GM12873 (cell line): ENCODE measurements around the gene MID1IP1.

Experiments
- TF ChIP-seq, protein P1 (sequence below): IDR thresholded peaks from 2 replicates; pipeline ENCODE4 v1.5.1; 2012; ENCODE audit warnings: low read depth, mild to moderate bottlenecking, moderate library complexity, low read length, control low read depth; ENCODE audit not compliant: insufficient read depth; ENCODE audit errors: missing control alignments

MID1IP1 gene

DNA sequence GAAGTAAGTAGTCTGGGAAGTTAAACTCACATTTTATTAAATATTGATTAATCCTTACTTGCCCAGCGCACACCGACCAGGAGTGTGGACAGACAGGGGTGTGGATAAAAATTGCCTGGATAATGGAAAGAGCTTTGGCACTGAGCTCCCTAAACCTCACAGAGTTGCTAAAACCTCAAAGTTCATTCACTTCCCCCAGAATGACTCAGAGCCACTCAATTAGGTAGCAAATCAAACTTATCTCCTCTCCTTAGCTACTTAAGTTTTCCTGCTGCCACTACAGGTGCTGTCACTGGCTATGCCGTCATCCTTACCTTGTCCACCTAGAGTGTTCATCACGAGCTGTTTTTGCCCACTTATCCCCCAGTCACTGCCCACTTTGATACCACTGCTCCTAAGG lies 27.0 kb upstream of the MID1IP1 start:
- TF ChIP-seq, protein P1, sequence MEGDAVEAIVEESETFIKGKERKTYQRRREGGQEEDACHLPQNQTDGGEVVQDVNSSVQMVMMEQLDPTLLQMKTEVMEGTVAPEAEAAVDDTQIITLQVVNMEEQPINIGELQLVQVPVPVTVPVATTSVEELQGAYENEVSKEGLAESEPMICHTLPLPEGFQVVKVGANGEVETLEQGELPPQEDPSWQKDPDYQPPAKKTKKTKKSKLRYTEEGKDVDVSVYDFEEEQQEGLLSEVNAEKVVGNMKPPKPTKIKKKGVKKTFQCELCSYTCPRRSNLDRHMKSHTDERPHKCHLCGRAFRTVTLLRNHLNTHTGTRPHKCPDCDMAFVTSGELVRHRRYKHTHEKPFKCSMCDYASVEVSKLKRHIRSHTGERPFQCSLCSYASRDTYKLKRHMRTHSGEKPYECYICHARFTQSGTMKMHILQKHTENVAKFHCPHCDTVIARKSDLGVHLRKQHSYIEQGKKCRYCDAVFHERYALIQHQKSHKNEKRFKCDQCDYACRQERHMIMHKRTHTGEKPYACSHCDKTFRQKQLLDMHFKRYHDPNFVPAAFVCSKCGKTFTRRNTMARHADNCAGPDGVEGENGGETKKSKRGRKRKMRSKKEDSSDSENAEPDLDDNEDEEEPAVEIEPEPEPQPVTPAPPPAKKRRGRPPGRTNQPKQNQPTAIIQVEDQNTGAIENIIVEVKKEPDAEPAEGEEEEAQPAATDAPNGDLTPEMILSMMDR = no peak

DNA sequence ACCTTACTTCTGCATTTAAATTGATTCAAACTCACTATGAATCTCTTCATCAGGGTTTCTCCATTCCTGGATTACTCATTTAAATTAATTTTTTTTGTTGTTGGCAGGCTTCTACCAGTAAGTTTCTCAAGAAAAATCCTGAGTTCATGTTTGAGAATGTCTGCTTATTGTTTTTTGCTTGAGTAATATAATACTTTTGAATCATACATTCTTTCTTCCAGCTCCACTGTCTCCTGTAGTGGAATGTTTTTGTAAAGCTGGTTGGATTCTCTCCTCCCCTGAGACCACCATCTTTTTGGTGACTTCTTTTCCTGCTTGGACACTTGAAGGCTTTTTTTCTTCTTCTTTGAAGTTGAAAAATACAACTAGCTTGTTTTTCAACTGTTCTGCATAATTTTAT lies 4.3 kb upstream of the MID1IP1 start:
- TF ChIP-seq, protein P1 = no peak

DNA sequence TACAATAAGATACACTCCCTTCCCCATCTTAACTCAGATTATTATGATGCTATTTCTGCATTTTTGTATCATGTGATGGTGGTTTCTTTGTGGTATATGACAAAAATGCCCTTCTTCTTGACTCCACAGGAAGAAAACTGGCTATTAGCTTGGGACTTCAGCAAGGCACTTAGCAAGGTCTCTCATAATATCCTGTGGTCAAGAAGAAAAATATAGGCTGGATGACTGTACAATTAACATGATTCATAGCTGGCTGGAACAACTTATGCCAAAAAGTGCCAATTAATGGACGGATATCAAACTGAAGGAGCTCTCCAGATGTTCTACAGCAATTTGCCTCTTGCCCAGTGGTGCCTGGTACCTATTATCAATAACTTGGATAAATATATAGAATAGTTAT lies 2.3 kb upstream of the MID1IP1 start:
- TF ChIP-seq, protein P1 = no peak

DNA sequence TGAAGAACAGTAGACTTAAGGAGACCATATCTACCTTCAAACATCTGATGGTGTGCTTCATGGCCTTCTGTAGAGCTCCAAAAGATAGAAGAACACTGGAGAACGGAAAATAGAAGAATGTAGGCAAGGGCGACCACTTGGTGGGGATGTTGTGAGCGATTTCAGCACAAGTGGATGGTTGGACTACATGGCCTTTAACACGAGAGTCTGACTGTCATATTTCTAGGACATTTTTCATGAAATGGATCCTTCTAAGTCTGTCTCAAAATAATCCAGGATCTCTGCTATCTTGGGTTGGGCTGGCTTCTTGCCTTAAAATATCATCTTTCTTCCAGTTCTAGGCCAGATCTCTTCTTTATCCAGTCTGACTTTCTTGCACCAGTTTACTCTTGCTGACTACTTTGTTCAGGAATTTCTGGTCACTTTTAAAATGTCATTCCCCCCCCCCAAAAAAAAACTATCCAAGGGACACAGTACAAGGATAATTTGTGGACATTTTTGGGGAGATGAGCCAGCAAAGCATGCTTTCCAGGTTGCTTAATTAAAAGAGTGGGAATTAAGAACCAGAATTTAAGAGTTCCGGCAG lies 1.2 kb upstream of the MID1IP1 start:
- TF ChIP-seq, protein P1 = no peak

DNA sequence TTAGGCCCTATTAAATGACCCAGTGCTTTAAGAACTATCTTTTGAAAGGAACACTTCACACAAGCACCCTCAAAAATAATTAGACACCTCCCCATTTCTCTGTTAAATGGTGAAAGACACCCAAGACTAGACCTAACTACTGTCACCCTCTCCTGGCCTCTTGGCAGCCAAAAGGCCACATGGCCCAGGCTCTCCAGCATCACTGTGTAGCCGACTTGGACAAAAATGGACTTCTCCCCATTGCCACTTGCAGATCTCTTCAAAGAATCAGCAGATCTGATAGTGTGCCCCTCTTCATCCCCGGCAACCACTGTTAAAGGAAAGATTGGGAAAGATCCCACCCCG lies 2.0 kb downstream of the MID1IP1 start:
- TF ChIP-seq, protein P1 = no peak

DNA sequence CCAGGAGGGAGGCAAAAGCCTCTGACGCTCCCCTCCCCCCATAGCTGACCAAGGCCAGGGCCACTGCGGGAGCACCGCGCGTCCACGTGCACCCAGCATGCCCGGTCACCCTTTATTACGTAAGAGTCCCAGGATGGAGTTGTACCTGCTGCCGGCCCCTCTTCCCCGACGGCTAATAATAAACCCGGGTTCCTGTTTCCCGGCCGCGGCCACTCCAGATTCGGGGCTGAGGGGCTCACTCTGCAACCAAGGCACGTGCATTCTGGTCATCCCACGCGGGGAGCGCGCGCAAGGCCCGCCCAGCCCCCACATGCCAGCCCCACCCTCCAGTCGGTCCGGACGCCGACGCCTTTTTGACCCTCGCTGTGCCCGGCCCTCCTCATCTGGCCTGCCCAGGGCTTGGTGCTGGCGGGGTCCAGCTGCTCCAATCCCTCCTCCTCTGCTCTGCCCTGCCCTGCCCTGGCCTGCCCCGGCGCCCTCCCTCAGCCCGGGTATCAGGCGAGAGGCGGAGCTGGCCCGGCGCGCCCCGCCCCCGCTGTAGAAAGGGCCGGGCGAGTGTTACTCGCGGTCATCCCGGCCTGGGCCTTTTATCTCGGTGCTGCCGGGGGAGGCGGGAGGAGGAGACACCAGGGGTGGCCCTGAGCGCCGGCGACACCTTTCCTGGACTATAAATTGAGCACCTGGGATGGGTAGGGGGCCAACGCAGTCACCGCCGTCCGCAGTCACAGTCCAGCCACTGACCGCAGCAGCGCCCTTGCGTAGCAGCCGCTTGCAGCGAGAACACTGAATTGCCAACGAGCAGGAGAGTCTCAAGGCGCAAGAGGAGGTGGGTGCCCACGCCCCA lies 2.6 kb downstream of the MID1IP1 start:
- TF ChIP-seq, protein P1 = no peak

DNA sequence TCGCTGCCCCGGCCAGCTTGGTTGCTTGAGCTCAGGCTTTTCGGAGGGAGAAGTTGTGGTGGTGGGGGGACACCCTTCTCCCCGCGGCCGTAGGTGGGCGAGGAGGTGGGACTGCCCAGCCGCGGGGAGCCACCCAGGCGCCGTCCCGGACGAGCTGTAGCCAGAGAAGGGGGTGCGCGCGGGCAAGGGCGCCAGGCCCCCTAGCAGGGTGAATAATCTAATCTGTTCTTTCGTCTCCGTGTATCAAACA lies 3.1 kb downstream of the MID1IP1 start:
- TF ChIP-seq, protein P1 = no peak
